Hematopoietic multipotent progenitor cell treated with erythropoietin and hydrocortisone succinate and interleukin-3 and kit ligand, for 8 days (in vitro differentiated cells): Measurements from ENCODE around the gene JPT1.

Source experiments
- DNase-seq: peaks from one replicate; pipeline ENCODE4 v3.0.0-alpha.2; 2015

JPT1 gene

DNA sequence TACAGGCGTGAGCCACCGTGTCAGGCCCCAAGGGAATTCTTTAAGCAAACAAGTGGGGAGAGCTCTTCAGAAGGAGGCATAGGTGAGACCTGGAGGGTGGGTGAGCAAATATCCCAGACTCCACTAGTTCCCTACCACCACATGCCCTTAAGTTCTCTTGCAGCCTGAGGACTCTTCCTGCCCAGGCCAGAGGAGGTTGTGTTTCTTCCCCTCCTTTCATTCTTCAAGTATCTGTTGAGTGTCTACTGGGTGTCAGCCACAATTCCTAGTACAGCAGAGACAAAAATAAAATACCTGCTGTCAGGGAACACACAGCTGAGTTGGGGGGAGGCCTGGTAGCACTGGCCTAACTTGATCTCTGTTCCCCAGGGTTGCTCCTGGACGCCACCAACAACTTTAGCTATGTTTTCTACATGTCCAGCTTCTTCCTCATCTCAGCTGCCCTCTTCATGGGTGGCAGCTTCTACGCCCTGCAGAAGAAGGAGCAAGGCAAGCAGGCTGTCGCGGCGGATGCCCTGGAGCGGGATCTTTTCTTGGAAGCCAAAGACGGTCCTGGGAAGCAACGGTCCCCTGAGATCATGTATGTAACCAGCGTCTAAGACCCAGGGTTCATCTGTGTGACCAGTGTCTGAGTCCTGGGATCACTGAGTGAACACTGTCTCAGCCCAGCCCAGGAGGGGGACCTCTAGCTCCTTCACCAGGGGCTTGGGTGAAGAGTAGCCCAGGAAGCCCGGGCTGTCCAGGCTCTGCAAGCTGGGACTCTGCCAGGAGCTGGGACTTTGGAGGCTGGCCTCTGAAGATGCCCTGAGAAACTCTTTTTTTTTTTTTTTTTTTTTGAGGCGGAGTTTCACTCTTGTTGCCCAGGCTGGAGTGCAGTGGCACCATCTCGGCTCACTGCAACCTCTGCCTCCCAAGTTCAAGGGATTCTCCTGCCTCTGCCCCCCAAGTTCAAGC, 50.4 kb downstream of the JPT1 start:
- DNase-seq = no peak

GRCh38 chr17:75102385-75102821, 51.9 kb downstream of the JPT1 start:
- no peak for DNase-seq

GRCh38 chr17:75099881-75100595, 54.3 kb downstream of the JPT1 start:
- DNase-seq = no peak

- DNase-seq = no peak
These were observed 55.5 kb downstream of the JPT1 start for GRCh38 chr17:75098861-75099260.

- DNase-seq = no peak
These were observed 56.4 kb downstream of the JPT1 start for GRCh38 chr17:75097865-75098264.

GRCh38 chr17:75096082-75096625, 58.2 kb downstream of the JPT1 start:
- peak; percentile 90 for DNase-seq

DNA sequence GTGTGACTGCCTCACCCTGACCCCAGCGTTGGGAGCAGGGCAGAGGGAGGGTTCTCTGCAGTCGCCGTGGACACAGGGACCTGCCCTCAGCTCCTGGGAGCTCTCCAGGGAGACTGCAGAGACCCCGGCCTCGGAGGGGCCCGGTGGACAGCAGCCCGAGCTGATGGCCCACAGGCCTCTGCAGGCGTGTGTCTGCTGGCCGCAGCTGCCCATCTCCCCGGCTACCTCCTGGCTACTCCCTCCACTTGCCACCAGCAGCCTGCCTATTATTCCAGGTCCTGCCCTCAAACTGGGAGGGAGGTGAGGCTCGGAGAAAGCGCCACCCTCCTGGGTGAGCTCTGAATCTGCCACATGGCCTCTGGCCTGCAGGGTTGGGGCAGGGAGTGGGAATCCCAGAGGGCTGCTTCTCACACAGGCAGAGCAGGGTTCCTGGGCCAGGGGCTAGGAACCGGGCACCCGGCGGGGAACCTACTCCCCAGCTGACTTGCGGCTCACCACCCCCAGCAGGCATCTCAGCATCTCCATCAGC, 59.4 kb downstream of the JPT1 start:
- no peak for DNase-seq

GRCh38 chr17:75093548-75094158, 60.7 kb downstream of the JPT1 start:
- DNase-seq = no peak

DNA sequence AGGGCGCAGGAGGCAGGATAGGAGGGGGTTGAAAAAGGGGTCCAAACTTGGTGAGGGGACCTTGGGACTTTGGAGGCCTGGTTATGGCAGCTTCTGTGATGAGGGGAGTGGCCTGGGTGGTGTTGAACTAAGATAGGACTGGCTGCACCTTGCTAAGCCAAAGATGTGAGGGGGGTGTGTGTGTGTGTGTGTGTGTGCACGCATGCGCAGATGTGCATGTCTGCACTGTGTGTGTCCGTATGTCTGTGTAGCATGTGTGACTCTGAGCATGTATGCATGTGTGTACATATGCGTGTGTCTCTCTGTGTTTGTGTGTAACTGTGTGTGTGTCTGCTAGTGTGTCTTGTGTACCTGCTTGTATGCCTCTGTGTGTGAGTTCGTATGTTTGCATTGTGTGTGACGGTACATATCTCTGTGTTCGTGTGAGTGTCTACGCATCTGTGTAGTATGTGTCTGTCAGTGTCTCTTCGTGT, 62.4 kb downstream of the JPT1 start:
- peak; percentile 51 for DNase-seq

GRCh38 chr17:75090871-75091854, 63.1 kb downstream of the JPT1 start:
- peak; percentile 49 for DNase-seq

- DNase-seq = no peak
These were observed 65.6 kb downstream of the JPT1 start for GRCh38 chr17:75088465-75089417.

GRCh38 chr17:75087558-75088453, 66.5 kb downstream of the JPT1 start, which contains the start of gene SLC16A5:
TSS of gene SLC16A5 (plus strand) at chr17:75087954. CDS start at chr17:75093637, 5,683 bp downstream.
- DNase-seq = peak; percentile 67

GRCh38 chr17:75087182-75087557, 67.1 kb downstream of the JPT1 start:
- DNase-seq = no peak

GRCh38 chr17:75086496-75087181, 67.7 kb downstream of the JPT1 start:
- no peak for DNase-seq
